ENCODE data around the gene GRID1. TPM values are rescaled to one million over a fixed set of nuclear protein-coding genes. Genes with fewer than 3 reads are reported as not detected.

The GRID1 gene
- total and polyA plus RNA-seq, 9 of the 15 experiments (the other 6 are each of a cell fraction or from before 2014, with no cell fraction given): 0.01 to 7.2 (median 1.2) TPM

DNA sequence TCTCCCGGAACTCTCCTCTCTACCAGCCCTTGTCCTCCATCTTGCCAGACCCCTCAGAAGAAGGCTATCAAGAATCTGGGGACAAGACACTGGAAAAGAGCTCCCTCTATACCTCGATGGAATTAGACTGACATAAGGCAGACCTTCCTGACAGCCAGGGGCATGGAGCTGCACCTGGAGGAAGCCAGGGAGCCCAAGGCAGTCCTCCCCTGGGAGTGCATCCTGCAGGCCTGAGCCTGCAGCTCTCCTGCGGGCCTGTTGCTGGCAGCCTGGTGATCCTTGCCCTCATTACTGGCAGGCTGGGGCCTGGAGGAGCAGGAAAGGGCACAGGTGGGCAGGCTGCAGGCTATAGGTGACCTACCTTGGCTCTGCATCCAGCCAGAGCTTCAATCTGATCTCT is 323.4 kb downstream of the GRID1 start:
- no peaks in the 10 kb centered on the region for H3K9me3 ChIP-seq (replicated peaks; ENCODE audit: control insufficient read depth, insufficient read depth, low read depth, low read length)
- 2% methylated on average over 3 of the region's 3 CpGs for WGBS (ENCODE audit: insufficient coverage, low coverage, missing lambda C conversion rate)
- ATAC-seq: no peak
- ChIA-PET POLR2A (interaction anchor here (0.6 kb wide), 1 partner anchor 9 kb away, joined by 3 read pairs; no protein-coding TSS in a partner anchor), CTCF (ENCODE audit: low intra/inter-chr PET ratio) (no interaction called here)
- H3K9ac ChIP-seq (ENCODE audit: insufficient read depth in 1 of 2, low read depth in 2 of 2, low read length in 2 of 2): no peak overlapping the region
- no peak for DNase-seq (ENCODE audit: extremely low read depth in 1 of 4, low spot score in 3 of 4)
- in situ Hi-C loops (cut with MboI): no loop called here
- no peak overlapping the region for H3K4me2 ChIP-seq (ENCODE audit: insufficient read depth, low read length)
- no peaks in the 10 kb centered on the region for H3K9me1 ChIP-seq (ENCODE audit: control insufficient read depth, insufficient read depth, low read length)
- no peak overlapping the region for H2AFZ ChIP-seq (ENCODE audit: low read depth, low read length)
- no peaks in the 10 kb centered on the region for H4K20me1 ChIP-seq (replicated peaks; ENCODE audit: control insufficient read depth, insufficient read depth, low read length)
- no peaks in the 10 kb centered on the region for H3K4me1 ChIP-seq (replicated peaks in 1 of 2; ENCODE audit: control insufficient read depth in 2 of 2, insufficient read depth in 2 of 2, low read length in 2 of 2)
- no peak overlapping the region for H3K4me3 ChIP-seq
- H3K27ac ChIP-seq (ENCODE audit: extremely low read depth, low read depth, low read length): no peak overlapping the region
- no peaks in the 10 kb centered on the region for H3K36me3 ChIP-seq (ENCODE audit: control insufficient read depth, insufficient read depth, low read length)
- H3K79me2 ChIP-seq (ENCODE audit: control insufficient read depth, insufficient read depth, low read length): no peaks in the 10 kb centered on the region
- FAIRE-seq: no peak
- no TSS peak for BruUV-seq (replicated peaks)
- H3K27me3 ChIP-seq (ENCODE audit: control insufficient read depth in 2 of 2, insufficient read depth in 2 of 2, low read length in 2 of 2): peaks cover 0 to 35% of the 10 kb centered on the region in 2 experiments; a peak in 2 of 5 replicates
- intact Hi-C loops (cut with micrococcal nuclease): no loop called here
- TF ChIP-seq ZNF778 (CRISPR knock-in tag; IDR thresholded peaks at IDR 0.05) (no peak), GABPB2 (CRISPR knock-in tag; conservative IDR thresholded peaks at IDR 0.05) (no peak), GTF2F1 (IDR thresholded peaks at IDR 0.05; ENCODE audit: low read depth, low read length) (no peak), CBX8 (IDR thresholded peaks at IDR 0.05; ENCODE audit: borderline replicate concordance, extremely low read depth, low read depth, low read length, poor library complexity, severe bottlenecking) (no peak), NR2F6 (CRISPR knock-in tag; IDR thresholded peaks at IDR 0.05) (no peak), HDAC8 (tag; IDR thresholded peaks at IDR 0.05) (no peak), HEY1 (CRISPR knock-in tag; IDR thresholded peaks at IDR 0.05; ENCODE audit: borderline replicate concordance) (no peak)
- TF ChIP-seq, protein P1, sequence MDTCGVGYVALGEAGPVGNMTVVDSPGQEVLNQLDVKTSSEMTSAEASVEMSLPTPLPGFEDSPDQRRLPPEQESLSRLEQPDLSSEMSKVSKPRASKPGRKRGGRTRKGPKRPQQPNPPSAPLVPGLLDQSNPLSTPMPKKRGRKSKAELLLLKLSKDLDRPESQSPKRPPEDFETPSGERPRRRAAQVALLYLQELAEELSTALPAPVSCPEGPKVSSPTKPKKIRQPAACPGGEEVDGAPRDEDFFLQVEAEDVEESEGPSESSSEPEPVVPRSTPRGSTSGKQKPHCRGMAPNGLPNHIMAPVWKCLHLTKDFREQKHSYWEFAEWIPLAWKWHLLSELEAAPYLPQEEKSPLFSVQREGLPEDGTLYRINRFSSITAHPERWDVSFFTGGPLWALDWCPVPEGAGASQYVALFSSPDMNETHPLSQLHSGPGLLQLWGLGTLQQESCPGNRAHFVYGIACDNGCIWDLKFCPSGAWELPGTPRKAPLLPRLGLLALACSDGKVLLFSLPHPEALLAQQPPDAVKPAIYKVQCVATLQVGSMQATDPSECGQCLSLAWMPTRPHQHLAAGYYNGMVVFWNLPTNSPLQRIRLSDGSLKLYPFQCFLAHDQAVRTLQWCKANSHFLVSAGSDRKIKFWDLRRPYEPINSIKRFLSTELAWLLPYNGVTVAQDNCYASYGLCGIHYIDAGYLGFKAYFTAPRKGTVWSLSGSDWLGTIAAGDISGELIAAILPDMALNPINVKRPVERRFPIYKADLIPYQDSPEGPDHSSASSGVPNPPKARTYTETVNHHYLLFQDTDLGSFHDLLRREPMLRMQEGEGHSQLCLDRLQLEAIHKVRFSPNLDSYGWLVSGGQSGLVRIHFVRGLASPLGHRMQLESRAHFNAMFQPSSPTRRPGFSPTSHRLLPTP (IDR thresholded peaks at IDR 0.05; ENCODE audit: borderline replicate concordance, extremely low read depth, insufficient read length): no peak
- TF ChIP-seq, protein P2, sequence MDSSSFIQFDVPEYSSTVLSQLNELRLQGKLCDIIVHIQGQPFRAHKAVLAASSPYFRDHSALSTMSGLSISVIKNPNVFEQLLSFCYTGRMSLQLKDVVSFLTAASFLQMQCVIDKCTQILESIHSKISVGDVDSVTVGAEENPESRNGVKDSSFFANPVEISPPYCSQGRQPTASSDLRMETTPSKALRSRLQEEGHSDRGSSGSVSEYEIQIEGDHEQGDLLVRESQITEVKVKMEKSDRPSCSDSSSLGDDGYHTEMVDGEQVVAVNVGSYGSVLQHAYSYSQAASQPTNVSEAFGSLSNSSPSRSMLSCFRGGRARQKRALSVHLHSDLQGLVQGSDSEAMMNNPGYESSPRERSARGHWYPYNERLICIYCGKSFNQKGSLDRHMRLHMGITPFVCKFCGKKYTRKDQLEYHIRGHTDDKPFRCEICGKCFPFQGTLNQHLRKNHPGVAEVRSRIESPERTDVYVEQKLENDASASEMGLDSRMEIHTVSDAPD (CRISPR knock-in tag; IDR thresholded peaks at IDR 0.05): no peak
- TF ChIP-seq, protein P3, sequence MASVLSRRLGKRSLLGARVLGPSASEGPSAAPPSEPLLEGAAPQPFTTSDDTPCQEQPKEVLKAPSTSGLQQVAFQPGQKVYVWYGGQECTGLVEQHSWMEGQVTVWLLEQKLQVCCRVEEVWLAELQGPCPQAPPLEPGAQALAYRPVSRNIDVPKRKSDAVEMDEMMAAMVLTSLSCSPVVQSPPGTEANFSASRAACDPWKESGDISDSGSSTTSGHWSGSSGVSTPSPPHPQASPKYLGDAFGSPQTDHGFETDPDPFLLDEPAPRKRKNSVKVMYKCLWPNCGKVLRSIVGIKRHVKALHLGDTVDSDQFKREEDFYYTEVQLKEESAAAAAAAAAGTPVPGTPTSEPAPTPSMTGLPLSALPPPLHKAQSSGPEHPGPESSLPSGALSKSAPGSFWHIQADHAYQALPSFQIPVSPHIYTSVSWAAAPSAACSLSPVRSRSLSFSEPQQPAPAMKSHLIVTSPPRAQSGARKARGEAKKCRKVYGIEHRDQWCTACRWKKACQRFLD (CRISPR knock-in tag; IDR thresholded peaks at IDR 0.05): no peak
